Measurements from ENCODE around the gene PALB2. TPM values are rescaled to one million over a fixed set of nuclear protein-coding genes. Genes with fewer than 3 reads are reported as not detected.

The PALB2 gene
- total and polyA plus RNA-seq, 9 of the 15 experiments (the other 6 are each of a cell fraction or from before 2014, with no cell fraction given), result 7.0 to 25.8 (median 15.2) TPM

- TF ChIP-seq ZBTB5 (IDR thresholded peaks at IDR 0.05) (no peak), BRF2 (IDR thresholded peaks at IDR 0.05; ENCODE audit: borderline replicate concordance, insufficient read depth, insufficient read length) (no peak), RBM17 (IDR thresholded peaks at IDR 0.05; ENCODE audit: borderline replicate concordance, low read depth, low read length) (no peak), KDM2B (CRISPR knock-in tag; IDR thresholded peaks at IDR 0.05) (no peak), ZNF77 (CRISPR knock-in tag; IDR thresholded peaks at IDR 0.05) (no peak), WHSC1 (IDR thresholded peaks at IDR 0.05; ENCODE audit: low read length) (no peak), GATA2 (CRISPR knock-in tag; IDR thresholded peaks at IDR 0.05) (peak; percentile 59; the same call in 1 of the 2 replicates), CBX5 (IDR thresholded peaks at IDR 0.05; ENCODE audit: borderline replicate concordance, low read depth) (no peak), ZFP36 (IDR thresholded peaks at IDR 0.05; ENCODE audit: low read depth, low read length, partially characterized antibody) (peak; percentile 7), ZNF146 (CRISPR knock-in tag; IDR thresholded peaks at IDR 0.05; ENCODE audit: unreplicated experiment) (no peak), ZNF583 (CRISPR knock-in tag; IDR thresholded peaks at IDR 0.05) (no peak), SMAD4 (CRISPR knock-in tag; conservative IDR thresholded peaks at IDR 0.05) (0 out of 2 replicates have a peak, but pooled peaks have one; percentile 21), NCOA4 (IDR thresholded peaks at IDR 0.05; ENCODE audit: partially characterized antibody) (peak; percentile 95), ZNF551 (CRISPR knock-in tag; IDR thresholded peaks at IDR 0.05) (no peak), ZBTB26 (CRISPR knock-in tag; IDR thresholded peaks at IDR 0.05) (no peak), MEIS2 (IDR thresholded peaks at IDR 0.05; ENCODE audit: partially characterized antibody) (peak; percentile 32), NCOR1 (IDR thresholded peaks at IDR 0.05) (no peak), HDAC6 (IDR thresholded peaks at IDR 0.05; ENCODE audit: low read depth, low read length) (no peak), AFF4 (CRISPR knock-in tag; IDR thresholded peaks at IDR 0.05) (peak; percentile 77), PURB (CRISPR knock-in tag; IDR thresholded peaks at IDR 0.05; ENCODE audit: low read depth) (no peak), ZSCAN32 (CRISPR knock-in tag; IDR thresholded peaks at IDR 0.05) (no peak)
Observed at GRCh38 chr16:23556881-23557778, 84.0 kb downstream of the PALB2 start, which contains the start of the genes EARS2 and UBFD1 (continued).

All from K562 (cell line).